HEK293T (cell line): ENCODE measurements around the gene TCAP.

Source experiments
- ARNT ChIP-seq: fragments of 450-650 bp; IDR thresholded peaks from 2 replicates; pipeline ENCODE4 v1.6.1; 2017; ENCODE audit warnings: mild to moderate bottlenecking
- BHLHE40 ChIP-seq: fragments of 450-650 bp; IDR thresholded peaks from 2 replicates; pipeline ENCODE4 v1.6.1; 2016; ENCODE audit warnings: mild to moderate bottlenecking, moderate library complexity, borderline replicate concordance
- ELF4 ChIP-seq: fragments of 450-650 bp; IDR thresholded peaks from 2 replicates; pipeline ENCODE4 v1.6.1; 2017; ENCODE audit warnings: antibody characterized with exemption
- FOXA1 ChIP-seq: fragments of 450-650 bp; IDR thresholded peaks from 2 replicates; pipeline ENCODE4 v1.6.1; 2016; ENCODE audit warnings: mild to moderate bottlenecking
- FOXK2 ChIP-seq: fragments of 450-650 bp; IDR thresholded peaks from 2 replicates; pipeline ENCODE4 v1.6.1; 2016; ENCODE audit warnings: mild to moderate bottlenecking
- FOXM1 ChIP-seq: fragments of 450-650 bp; IDR thresholded peaks from 2 replicates; pipeline ENCODE4 v1.6.1; 2017; ENCODE audit warnings: mild to moderate bottlenecking, borderline replicate concordance
- L3MBTL2 ChIP-seq: fragments of 450-650 bp; conservative IDR thresholded peaks from 2 replicates; pipeline ENCODE4 v1.6.1; 2016; ENCODE audit warnings: mild to moderate bottlenecking
- LEF1 ChIP-seq: fragments of 450-650 bp; IDR thresholded peaks from 2 replicates; pipeline ENCODE4 v1.6.1; 2017; ENCODE audit warnings: mild to moderate bottlenecking, borderline replicate concordance
- NFRKB ChIP-seq: fragments of 450-650 bp; IDR thresholded peaks from 2 replicates; pipeline ENCODE4 v1.6.1; 2016; ENCODE audit warnings: mild to moderate bottlenecking, moderate library complexity
- SP1 ChIP-seq: fragments of 450-650 bp; IDR thresholded peaks from 2 replicates; pipeline ENCODE4 v1.6.1; 2017
- ZNF384 ChIP-seq: fragments of 450-650 bp; IDR thresholded peaks from 2 replicates; pipeline ENCODE4 v1.6.1; 2016
- TF ChIP-seq, protein P1 (sequence below): fragments of 450-650 bp; IDR thresholded peaks from 2 replicates; pipeline ENCODE4 v1.6.1; 2016

DNA sequence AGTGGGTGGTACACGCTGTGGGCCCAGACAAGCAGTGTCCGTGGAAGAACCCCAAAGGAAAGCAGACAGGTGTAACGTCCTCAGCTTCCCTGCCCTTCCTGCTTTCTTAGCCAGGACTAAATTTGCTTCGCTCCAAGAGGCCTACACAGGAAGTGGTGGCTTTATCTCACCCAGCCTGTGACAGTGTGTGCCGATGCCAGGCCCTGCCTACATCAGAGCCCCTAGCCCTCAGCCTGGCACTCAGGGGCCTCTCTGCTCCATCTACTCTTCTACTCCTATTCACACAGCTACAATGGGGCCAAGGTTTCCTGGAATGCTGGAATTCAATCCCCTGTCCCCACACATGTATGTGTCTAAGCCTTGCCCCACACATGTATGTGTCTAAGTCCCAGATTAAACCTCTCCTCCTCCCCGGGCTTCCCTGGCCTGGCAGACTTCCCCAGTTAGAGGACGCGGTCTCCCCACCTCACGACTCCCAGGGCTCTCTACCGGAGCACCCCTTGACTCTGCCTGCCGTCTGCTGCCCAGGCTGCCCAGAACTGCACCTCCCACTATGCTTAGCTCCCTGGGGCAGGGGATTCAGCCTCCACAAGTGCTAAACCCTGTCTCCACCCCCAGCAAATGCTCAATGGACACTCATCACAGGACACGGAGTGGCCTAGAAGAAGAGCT, 14.5 kb downstream of the TCAP start:
- TF ChIP-seq L3MBTL2: no peak
- no peak for TF ChIP-seq FOXK2
- TF ChIP-seq BHLHE40: no peak
- TF ChIP-seq FOXA1: no peak
- no peak for TF ChIP-seq SP1
- TF ChIP-seq FOXM1: no peak
- TF ChIP-seq ELF4: no peak
- TF ChIP-seq, protein P1, sequence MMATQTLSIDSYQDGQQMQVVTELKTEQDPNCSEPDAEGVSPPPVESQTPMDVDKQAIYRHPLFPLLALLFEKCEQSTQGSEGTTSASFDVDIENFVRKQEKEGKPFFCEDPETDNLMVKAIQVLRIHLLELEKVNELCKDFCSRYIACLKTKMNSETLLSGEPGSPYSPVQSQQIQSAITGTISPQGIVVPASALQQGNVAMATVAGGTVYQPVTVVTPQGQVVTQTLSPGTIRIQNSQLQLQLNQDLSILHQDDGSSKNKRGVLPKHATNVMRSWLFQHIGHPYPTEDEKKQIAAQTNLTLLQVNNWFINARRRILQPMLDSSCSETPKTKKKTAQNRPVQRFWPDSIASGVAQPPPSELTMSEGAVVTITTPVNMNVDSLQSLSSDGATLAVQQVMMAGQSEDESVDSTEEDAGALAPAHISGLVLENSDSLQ: no peak
- no peak for TF ChIP-seq ZNF384
- TF ChIP-seq LEF1: no peak
- TF ChIP-seq ARNT: no peak
- TF ChIP-seq NFRKB: no peak
